Measurements from ENCODE around the gene LAPTM5.
"Not testable (repeated sequence)": the region's sequence is repeated elsewhere in the genome, so short reads cannot be mapped to it uniquely, and the experiment has no call there.

The LAPTM5 gene

DNA sequence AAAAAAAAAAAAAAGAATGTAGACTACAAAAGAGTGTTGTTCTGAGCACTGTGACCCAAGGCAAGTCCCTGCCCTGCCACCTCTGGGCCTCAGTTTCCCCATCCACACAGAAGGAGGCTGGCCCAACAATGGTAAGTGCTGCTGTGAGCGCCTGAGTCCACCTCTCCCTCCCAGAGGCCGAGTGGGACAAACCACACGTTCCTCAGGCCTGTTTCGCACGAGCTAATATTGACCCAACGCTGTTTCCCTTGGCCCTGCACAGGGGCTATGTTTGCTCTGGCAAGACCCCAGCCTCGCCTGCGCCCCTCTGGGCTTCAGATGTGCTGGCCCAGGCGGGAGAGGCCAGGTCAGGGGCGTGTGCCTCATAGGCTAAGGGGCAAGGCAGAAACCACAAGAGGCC is 12.6 kb upstream of the LAPTM5 start:
- no peak for DNase-seq (ENCODE audit: low spot score)

DNA sequence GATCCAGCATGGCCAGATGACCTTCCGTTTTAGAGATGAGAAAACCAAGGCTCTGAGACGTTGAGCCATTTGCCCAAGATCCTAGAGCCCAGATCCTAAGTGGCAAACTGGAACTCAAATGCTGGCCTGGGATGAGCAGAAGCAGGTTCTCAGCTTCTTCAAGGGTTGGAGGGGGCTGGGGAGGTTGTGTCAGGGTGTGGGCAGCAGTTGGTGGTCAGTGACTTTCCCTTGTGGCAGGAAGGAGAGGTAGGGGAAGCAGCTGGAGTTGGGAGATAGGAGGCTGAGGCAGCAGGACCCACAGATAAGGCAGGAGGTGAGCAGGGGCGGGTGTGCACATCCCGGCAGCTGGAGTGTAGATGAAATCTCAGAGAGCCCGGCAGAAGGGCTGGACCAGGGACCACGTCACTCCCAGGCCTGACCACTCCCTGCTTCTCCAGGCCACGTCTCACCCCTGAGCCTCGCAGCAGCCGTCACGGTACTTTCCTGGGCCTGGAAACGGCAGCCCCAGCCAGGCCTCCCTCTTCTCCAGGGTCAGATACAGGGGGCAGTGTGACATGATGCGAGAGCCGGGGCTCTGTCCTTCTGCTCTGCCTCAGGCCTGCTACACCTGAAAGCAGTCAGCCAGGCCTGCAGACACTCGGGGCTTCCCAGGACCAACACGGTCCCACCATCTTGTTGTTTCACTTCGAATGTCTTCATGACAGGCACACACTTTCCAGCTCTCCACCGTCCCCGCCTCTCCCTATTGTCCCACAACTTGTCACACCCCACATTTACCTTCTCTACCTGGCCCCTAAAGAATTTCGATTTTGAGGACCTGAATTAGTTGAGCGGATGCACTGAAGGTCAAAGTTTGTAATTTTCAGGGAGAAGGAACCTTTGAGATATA is 11.5 kb upstream of the LAPTM5 start:
- no peak for DNase-seq (ENCODE audit: low spot score)

DNA sequence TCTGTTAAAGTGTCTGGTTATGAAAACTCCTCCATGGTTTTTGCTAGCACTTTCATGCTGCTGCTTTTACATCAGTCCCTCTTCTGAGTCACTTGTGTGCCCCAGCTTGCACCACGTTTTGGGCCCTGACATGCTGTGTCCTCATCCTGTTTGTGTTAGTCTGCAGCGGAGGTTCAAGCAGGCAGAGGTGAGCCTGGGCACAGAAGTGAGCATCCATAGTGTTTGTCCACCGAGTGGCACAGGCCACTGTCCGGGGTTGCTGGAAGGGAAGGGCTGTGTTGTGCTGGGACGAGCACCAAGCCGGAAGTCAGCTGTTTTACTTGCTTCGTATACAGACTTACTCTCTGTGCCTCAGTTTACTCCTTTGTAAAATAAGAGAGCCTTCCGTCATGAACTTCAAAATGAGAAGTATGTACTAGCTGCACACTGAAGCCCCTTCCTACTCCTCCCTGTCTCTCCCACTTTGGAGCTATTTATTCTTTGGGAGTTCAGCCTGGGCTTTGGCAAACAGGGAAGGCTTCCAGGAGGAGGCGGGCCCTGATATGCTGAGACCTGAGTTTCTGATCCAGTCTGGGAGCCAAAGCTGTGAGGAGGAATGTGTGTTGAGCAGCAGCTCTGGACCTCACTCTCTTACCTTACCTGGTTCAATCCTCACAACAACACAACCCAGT is 10.7 kb upstream of the LAPTM5 start:
- DNase-seq (ENCODE audit: low spot score), result no peak

DNA sequence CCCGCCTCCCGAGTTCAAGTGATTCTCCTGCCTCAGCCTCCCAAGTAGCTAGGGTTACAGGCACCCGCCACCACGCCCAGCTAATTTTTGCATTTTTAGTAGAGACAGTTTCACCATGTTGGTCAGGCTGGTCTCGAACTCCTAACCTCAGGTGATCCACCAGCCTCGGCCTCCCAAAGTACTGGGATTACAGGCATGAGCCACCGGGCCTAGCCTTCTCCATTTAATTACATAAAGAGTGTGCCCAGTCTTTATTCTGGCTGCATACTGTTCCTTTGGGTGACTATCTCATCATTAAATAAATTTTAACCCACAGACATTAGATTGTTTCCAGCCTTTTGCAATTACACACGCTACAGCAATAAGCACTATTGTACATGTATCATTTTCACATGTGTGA is 9.4 kb upstream of the LAPTM5 start:
- not testable (repeated sequence) for DNase-seq (ENCODE audit: low spot score)

DNA sequence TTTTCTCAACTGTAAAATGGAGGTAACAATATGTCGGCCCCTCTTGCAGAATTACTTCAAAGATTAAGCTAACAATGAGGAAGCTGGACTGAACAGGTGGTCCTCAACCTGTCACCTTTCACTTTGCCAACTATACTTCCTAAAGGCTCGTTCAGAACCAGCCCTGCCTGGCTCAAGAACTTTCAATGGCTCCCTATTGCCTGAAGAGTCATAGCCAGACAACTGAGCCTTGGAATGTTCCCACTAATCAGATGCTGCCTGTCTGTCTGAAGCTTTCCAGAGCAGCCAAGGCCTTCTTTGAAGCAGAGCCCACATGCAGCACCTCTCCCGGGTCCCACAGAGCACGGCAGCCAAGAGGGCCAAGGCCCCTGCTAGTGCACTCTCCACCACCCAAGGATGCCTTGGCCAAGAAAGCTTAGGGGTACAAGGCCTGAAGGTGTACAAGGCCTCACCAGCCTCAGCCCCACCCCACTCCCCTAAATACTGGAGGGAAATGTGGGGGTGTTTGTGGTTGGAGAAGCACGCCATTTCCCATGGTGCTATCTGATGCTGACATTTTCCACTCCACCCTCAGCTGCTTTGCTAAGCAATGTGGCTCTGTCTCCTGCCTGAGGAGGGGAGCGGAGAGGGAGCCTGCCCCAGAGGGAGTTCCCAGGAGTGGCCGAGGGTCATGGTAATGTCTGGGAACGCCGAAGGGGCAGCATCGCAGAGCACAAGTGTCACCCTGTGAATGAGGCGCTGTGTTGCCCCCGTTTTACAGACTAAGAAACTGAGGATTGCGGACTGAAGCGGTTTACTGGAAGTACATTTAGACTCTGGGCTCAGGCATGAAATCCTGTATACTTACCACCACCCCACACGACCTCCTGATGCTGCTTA is 8.2 kb upstream of the LAPTM5 start:
- DNase-seq (ENCODE audit: low spot score), result no peak

DNA sequence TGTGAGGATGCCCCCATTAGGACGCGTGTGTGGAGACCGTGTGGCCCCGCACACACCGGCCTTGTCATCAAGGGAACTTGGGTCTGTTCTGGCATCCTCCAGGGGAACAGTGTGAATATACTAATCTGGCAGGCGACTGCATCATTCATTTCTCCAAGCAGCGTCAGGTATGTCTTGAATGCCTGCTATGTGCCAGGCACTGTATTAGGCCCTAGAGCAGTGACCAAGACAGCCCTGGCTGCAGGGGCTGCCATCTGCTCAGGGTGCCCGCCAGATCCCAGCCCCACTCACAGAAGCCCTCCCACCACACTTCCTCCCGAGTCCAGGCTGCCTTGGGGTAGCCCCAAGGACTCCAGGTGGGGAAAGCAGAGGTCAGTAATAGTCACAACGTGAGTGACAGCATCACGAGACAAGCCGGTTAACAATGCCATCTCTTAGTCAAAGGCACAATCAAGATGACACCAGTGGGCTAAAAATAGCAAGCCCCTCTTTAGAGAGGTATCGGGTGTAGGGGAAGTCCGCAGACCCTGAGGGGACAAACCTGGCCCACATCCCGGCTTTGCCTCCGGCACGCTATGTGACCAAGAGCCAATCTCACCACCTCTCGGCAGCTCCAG is 7.5 kb upstream of the LAPTM5 start:
- no peak for DNase-seq (ENCODE audit: low spot score)

DNA sequence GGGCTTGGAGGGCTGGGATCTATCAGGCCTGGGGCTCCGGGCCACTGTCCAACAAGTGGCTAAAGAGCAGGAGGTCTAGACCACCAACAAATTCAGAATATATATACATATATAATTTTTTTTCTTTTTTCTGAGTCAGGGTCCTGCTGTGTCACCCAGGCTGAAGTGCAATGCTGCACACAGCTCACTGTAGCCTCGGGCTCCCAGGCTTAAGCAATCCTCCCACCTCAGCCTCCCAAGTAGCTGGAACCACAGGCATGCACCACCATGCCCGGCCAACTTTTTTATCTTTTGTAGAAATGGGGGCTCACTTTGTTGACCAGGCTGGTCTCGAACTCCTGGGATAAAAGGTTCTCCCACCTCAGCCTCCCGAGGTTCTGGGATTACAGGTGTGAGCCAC is 6.8 kb upstream of the LAPTM5 start:
- DNase-seq (ENCODE audit: low spot score), result no peak

DNA sequence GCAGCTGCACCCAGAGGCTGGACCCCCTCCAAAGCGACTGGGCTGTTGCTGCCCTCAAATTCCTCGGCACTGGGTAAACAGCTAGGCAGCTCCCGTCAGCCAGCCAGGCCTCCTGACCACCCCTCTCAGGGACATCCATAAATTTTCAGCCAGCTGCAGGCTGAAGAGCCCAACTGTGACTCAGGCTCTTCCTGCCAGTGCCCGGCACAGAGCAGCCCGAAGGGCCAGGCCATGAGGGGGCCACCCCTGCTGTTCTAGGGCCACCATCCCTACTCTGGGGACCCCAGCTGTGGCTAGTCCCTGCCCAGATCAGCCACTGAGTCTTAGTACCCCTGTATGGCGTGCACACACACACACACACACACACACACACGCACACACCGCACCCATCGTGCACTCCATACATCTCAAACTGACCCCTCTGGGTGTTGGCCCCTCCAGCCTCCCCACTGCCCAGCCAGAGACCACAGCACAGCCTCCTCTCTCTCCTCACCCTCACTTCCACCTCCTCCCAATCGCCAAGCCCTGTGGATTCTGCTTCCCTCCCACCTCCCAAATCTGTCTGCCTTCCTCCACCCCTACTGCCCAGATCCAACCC is 6.2 kb upstream of the LAPTM5 start:
- no peak for DNase-seq (ENCODE audit: low spot score)

DNA sequence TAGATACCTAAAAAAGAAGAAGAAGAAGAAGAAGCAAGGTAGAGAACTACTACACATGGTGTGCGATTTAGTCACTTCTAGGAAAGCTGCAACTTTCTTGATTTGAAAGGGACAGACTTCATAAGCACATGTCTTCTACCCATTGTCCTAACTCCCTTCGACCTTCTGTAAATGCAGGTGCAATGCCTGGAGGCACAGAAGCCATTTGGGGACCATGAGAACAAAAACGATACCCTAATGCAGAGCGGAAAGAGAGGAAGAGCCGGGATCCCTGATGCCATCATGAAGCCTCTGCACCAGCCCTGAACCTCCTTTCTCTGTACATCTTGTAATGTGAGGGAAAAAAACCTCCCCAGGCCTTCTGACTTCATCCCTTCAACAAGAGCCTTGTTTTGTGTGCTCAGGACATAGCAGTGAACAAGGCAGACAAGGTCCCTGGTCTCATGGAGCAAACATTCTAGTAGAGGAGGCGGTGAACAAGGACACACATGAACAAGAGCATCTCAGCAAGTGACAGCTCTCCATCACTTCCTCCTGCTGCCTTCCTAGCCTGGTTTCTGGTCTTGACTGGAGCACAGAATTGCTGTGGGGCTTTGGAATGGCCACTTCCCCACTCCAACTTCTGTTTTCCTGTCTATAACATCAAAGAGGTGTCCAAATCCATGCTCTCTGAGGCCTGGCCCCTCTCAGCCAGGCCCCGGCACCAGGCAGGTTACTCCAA is 5.5 kb upstream of the LAPTM5 start:
- no peak for DNase-seq (ENCODE audit: low spot score)

DNA sequence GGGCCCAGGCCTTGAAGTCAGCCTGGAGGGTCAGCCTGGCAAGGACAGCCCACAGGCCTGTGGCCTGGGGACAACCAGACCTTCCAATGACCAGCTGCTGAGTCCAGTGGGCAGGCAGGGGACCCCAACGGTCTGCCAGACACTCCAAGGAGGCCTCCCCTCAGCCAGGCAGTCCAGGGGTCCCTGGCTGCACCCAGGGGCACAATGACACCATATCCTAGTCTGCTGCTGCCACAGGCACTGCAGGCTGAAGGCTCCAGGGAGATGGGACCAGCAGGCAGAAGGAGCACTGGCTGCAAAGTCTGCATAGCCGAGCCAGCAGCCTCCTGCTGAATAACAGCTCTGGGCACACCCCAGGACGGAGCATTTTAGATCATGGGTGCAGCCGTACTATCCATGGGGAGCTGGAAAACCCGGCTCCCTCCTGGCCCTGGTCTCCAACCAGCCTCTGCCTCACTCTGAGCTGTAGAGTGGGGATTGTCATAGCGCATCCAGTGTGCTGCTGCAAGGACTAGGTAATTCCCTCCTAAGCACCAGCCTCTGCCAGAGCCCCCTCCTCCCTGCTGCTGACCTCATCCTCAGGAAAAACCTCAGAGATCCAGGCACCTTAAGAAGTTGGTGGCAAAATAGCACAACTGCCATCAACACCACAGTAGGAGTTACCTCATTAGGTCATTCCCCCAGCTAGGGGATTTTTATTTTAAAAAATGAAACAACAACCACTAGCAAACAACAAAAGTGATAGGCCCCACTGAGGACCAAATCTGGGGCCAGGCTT is 4.8 kb upstream of the LAPTM5 start:
- no peak for DNase-seq (ENCODE audit: low spot score)

DNA sequence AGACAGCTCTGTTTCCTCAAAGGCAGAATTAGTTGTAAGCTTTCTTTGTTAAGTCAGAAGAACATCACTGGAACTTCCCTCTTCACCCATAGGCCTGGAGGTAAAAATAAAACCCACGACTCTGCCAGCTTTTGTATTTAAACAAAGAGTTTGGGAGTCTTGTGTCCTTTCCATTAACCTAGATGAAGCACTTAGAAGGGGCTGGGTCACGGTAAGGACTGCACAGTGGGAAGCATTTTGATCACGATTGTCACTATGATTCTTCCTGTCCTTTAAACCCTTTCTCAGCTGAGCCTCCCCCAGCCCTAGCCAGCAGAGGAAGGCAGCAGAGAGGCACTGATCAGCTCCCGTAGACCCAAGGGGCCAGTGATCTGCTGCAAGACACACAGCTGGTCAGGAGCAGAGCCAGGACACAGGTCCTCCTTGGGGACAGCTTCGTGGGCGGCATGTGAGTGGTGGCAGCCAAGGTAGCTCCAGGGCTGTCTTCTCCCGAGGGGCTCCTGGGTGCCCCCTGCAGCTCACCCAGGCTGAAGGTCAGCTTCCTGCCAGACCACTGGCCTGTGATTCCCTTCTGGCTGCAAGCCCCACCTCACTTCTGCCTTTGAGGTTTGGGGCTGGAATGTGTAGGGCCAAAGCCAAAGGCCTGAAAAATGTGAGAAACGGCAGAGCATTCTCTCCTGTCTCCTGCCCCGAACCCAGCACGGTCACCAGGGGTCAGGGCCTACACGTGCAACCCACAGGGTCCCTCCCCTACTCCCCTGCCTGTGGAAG is 4.0 kb upstream of the LAPTM5 start:
- DNase-seq (ENCODE audit: low spot score), result no peak

DNA sequence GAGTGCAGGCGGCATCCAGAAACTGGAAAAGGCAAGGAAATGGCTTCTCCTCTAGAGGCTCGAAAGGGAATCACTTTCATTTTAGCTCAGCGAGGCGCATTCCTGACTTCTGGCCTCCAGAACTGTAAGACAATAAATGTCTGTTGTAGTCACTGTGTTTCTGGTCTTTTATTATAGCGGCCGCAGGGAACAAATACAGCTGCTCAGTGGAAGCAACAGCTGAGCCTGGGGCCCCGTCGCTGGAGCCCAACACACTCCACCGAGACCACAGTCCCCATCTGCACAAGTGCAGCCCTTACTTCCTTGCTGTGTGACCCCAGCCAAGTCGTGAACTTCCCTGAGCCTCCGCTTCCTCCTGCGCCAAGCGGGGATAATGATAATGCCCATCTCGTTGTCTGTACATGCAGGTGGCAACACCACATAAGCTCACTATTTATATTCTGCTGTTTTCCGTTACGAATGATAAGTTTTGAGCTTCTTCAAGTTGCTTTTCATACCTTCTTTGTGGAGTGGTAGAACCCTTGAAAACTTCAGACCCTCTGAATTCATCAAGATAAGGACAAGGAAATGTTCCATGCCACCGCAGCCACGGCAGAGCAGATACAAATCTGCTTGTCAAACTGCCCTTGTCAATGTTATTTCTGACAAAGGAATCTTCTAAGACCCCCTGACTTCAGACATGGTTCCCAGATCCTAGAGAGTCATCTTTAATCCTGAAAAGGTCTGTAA is 3.2 kb upstream of the LAPTM5 start:
- DNase-seq (ENCODE audit: low spot score), result no peak

DNA sequence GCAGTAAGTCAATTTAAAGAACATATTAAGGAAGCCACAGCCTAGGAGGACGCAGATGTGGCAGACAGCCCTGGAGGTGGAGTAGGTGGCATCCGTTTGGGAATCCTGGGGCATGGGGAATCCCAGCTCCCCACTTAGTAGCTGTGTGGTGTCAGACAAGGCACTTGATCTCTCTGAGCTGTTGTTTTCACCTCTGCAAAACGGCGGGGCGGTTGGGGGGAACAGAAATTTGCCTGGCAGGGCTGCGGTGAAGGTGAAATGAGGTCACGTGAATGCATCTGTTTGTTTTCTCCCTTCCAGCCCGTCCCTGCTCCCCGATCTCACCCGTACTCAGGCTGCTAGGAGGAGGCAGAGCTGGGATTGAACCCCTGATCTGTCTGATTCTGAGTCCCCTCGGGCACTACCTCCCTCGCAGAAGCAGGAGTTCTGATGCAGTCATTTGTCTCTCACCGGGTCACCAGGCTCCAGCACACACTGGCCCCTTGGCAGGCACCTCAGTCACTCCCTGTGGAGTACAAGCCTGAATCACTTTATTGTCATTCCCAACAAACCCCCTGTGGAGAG is 2.2 kb upstream of the LAPTM5 start:
- no peak for DNase-seq (ENCODE audit: low spot score)

DNA sequence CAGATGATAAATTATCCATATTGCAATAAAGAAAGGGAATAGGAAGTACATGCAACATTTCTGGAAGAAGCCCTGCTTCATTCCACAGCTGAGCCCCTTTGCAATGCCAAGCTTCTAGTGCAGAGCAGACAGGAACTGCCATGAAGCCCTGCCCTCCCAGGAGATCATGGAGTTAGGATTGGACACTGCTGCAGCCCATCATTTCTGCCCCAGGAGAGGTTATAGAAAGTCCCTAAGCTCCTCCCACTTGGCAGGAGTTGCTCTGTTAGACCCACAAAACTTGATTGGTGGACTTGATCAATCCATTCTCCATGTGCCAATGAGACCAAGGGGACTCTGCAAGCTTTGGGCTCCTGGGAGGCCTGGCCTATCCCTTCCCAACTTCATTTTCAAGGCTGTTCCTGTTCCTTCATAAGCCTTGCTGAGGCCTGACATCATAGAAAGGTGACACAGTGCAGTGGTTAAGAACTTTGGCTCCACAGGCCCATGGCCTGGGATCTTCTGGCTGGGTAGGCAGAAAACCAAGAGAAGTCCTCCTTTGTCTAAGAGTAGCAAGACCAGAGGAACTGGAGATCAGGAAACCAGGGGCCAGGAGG is 1.3 kb upstream of the LAPTM5 start:
- no peak for DNase-seq (ENCODE audit: low spot score)

DNA sequence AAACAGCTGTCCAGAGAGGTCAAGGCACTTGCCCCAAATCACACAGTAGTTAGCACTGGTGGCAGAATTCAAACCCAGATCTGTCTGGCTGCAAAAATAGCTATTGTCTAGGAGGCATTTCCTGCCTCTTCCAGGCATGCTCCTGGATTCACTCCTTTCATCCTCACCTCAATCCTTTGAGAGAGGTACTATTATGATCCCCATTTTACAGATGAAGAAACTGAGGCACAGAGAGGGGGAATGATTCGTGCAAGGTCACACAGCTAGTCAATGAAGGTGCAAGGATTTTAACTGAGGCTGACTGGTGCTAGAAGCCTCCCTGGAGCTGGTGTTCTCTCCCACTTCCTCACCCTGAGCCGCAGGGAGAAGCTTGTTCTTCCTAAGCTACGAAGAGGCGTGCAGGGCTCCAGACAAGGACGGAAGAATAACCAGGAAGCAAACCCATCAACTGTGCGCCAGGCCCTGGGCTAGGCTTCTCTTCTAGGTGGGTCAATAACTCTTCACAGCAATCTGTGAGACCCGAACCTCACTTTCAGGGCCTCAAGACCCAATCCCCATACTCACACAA is 631 bp upstream of the LAPTM5 start:
- DNase-seq (ENCODE audit: low spot score), result no peak

DNA sequence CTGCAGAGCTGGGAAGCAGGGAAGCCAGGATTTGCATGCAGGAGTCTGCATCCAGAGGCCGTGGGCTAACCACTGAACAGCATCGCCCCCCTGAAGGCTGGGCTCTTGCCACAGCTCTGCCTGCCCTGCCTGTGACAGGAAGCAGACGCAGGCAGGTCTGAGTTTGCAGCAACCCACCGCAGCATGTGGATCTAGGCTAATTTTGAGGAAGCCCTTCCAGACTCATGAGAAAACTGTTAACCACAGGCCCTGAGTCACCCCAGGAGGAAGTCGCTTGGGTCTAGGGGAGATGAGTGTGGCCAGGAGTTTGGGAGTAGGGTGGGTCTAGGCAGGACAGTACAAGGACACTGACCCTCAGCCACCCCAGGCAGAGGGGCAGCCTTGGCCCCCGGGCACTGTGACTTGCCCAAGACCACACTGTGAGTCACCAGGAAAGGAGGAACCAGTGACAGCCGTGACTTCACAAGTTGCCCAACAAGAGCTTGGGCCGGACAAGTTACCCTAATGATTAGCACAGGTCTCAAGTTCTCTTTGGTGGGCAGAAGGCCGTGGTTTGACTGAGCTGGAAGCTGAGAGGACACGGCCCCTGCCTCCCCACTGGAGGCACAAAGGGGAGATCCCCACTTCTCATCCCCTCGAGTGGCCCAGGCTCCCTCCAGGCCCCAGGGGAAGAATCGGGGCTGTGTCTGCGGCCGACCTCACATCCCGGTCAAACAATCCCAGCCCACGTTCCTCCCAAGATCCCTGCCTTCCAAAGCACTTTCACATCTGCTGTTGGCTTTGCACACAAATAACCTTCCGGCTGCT is 826 bp downstream of the LAPTM5 start:
- peak; percentile 93 for DNase-seq (ENCODE audit: low spot score)

DNA sequence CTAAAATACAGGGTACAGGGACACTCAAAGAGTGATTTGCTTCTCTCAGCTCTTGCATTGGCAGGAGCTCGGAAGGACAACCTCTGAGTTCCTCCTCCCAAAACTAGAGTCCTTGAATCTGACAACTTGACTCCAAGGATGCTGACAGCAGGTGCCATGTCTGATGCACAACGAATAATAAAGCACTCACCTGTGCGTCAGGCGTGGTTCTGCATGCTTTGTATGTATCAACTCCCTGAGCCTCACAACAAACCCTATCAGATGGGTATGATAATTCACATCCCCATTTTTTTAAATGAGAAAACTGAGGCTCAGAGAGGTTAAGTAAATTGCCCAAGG is 1.4 kb downstream of the LAPTM5 start:
- no peak for DNase-seq (ENCODE audit: low spot score)
